Measurements from ENCODE around the gene ASTN2. TPM values are rescaled to one million over a fixed set of nuclear protein-coding genes. Genes with fewer than 3 reads are reported as not detected.

Gene ASTN2
- total and polyA plus RNA-seq, 10 donors: 0.87 to 6.1 (median 3.7) TPM

DNA sequence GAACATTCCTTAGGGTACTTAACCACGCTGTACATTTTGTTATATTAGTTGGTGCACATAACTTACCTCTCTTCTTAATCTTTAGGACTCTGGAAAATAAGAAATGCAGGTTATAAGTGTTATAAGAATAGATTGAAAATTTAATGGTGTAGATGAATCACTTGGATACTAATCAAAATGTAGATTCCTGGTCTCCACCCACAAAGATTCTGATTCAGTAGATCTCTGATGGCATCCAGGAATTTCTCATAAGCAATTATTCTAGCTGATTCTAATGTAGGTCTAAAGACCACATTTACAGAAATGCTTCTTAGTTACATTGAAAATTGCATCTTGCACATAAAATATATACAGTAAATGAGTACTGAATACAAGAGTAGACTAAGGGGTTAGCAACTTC lies 38.9 kb upstream of the ASTN2 start:
- intact Hi-C loops (cut with DNase I; ENCODE audit: low total_unique reads): no loop called here
- Histone ChIP-seq H3K9me3 (no peaks in the 10 kb centered on the region), H3K36me3 (no peaks in the 10 kb centered on the region), H3K4me1 (no peaks in the 10 kb centered on the region), H3K27me3 (replicated peaks in 1 of 7) (peaks cover 0 to 5% (median 0%) of the 10 kb centered on the region in 7 donors), H3K27ac (no peak overlapping the region), H3K4me3 (no peak overlapping the region)
- DNase-seq: no peak
- TF ChIP-seq POLR2AphosphoS5 (IDR thresholded peaks at IDR 0.05) (no peak), POLR2A (IDR thresholded peaks at IDR 0.05) (no peak)
- TF ChIP-seq, protein P1, sequence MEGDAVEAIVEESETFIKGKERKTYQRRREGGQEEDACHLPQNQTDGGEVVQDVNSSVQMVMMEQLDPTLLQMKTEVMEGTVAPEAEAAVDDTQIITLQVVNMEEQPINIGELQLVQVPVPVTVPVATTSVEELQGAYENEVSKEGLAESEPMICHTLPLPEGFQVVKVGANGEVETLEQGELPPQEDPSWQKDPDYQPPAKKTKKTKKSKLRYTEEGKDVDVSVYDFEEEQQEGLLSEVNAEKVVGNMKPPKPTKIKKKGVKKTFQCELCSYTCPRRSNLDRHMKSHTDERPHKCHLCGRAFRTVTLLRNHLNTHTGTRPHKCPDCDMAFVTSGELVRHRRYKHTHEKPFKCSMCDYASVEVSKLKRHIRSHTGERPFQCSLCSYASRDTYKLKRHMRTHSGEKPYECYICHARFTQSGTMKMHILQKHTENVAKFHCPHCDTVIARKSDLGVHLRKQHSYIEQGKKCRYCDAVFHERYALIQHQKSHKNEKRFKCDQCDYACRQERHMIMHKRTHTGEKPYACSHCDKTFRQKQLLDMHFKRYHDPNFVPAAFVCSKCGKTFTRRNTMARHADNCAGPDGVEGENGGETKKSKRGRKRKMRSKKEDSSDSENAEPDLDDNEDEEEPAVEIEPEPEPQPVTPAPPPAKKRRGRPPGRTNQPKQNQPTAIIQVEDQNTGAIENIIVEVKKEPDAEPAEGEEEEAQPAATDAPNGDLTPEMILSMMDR (IDR thresholded peaks at IDR 0.05 in 8 of 11, conservative IDR thresholded peaks at IDR 0.05 in 3 of 11): no peak
- 78 to 86% (median 80%) methylated on average over 1 of the region's 1 CpG for WGBS, 5 donors

DNA sequence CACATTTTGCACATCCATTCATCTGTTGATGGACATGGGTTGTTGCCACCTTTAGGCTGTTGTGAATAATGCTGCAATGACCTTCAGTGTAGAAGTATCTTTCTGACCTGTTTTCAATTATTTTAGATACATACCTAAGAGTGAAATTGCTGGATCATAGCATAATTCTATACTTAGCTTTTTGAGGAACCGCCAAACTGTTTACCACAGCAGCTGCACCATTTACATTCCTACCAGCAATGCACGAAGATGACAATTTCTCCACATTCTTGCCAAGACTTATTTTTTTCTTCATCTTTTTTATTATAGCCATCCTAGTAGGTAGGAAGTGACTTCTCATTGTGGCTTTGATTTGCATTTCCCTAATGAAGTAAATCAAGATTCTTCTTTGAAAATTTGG lies 36.5 kb upstream of the ASTN2 start:
- Histone ChIP-seq H3K4me3 (no peak overlapping the region), H3K9me3 (no peaks in the 10 kb centered on the region), H3K27me3 (replicated peaks in 1 of 7) (peaks cover 0 to 5% (median 0%) of the 10 kb centered on the region in 7 donors), H3K4me1 (no peaks in the 10 kb centered on the region), H3K36me3 (no peaks in the 10 kb centered on the region), H3K27ac (no peak overlapping the region)
- WGBS, 5 donors: 69 to 79% (median 75%) methylated on average over 2 of the region's 2 CpGs
- intact Hi-C loops (cut with DNase I; ENCODE audit: low total_unique reads): no loop called here
- no peak for DNase-seq
- TF ChIP-seq, protein P1 (IDR thresholded peaks at IDR 0.05 in 8 of 11, conservative IDR thresholded peaks at IDR 0.05 in 3 of 11): no peak
- TF ChIP-seq POLR2A (IDR thresholded peaks at IDR 0.05): no peak
- TF ChIP-seq POLR2AphosphoS5 (IDR thresholded peaks at IDR 0.05): no peak

DNA sequence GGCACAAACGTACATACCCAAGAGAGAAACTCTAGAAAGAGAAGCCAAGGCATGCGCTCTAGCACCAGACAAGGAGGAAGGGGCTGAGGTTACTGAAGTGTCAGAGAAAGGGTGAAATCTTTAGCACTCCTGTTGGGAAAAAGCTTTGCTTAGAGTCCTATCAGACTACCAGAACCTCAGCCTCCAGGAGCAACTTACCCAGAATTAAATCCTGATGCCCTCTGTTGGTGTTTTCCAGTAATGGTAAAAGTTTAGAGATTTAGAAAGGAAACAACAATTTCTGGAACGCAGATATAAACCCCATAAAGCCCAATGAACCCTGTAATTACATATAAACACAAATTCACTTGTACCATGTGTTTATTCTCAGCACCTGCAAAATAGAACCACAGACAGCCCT lies 33.2 kb upstream of the ASTN2 start:
- DNase-seq: no peak
- Histone ChIP-seq H3K27ac (no peak overlapping the region), H3K27me3 (replicated peaks in 1 of 7) (no peaks in the 10 kb centered on the region), H3K36me3 (no peaks in the 10 kb centered on the region), H3K4me3 (no peak overlapping the region), H3K9me3 (no peaks in the 10 kb centered on the region), H3K4me1 (no peaks in the 10 kb centered on the region)
- WGBS, 5 donors: 64 to 79% (median 65%) methylated on average over 3 of the region's 3 CpGs
- intact Hi-C loops (cut with DNase I; ENCODE audit: low total_unique reads): no loop called here
- TF ChIP-seq POLR2A (IDR thresholded peaks at IDR 0.05): no peak
- TF ChIP-seq, protein P1 (IDR thresholded peaks at IDR 0.05 in 8 of 11, conservative IDR thresholded peaks at IDR 0.05 in 3 of 11): peak in 1 of 11 experiments; percentile 13
- TF ChIP-seq POLR2AphosphoS5 (IDR thresholded peaks at IDR 0.05): no peak

DNA sequence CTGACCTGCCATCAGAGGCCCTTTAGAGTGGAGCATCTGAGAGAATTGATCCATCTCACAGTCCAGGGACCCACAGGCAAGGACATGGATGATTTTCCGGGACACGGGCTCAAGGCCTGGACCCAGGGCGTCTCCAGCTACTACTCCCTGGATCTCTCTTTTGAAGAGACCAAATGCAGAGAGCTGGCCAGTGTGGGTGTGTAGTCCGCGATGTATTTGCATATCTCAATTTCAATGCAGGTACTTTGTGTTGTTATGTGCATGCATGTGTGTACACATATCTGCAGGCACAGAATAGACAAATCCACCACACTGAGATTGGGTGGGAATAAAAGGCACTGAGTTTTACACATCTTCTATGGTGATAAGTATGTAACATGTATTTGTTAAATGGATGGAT lies 30.8 kb upstream of the ASTN2 start:
- intact Hi-C loops (cut with DNase I; ENCODE audit: low total_unique reads): no loop called here
- DNase-seq: no peak
- no peaks in the 10 kb centered on the region for H3K36me3 ChIP-seq
- H3K9me3 ChIP-seq: no peaks in the 10 kb centered on the region
- no peak overlapping the region for H3K4me3 ChIP-seq
- H3K4me1 ChIP-seq: no peaks in the 10 kb centered on the region
- no peaks in the 10 kb centered on the region for H3K27me3 ChIP-seq (replicated peaks in 1 of 7)
- TF ChIP-seq, protein P1 (IDR thresholded peaks at IDR 0.05 in 8 of 11, conservative IDR thresholded peaks at IDR 0.05 in 3 of 11): no peak
- TF ChIP-seq POLR2AphosphoS5 (IDR thresholded peaks at IDR 0.05) (no peak), POLR2A (IDR thresholded peaks at IDR 0.05) (no peak)
- no peak overlapping the region for H3K27ac ChIP-seq
- 92 to 96% (median 94%) methylated on average over 5 of the region's 5 CpGs for whole genome bisulfite sequencing, 5 donors

Data from spleen (tissue), 11 donors.